GM21515 (cell line): ENCODE measurements around the gene DOCK1.
"Not testable (repeated sequence)": the region's sequence is repeated elsewhere in the genome, so short reads cannot be mapped to it uniquely, and the experiment has no call there.

ENCODE experiments used
- ATAC-seq: cut with Tn5 transposase; IDR thresholded peaks from one replicate; pipeline ENCODE4 v1.9.1; 2021; ENCODE audit not compliant: unreplicated experiment

DOCK1 gene

DNA sequence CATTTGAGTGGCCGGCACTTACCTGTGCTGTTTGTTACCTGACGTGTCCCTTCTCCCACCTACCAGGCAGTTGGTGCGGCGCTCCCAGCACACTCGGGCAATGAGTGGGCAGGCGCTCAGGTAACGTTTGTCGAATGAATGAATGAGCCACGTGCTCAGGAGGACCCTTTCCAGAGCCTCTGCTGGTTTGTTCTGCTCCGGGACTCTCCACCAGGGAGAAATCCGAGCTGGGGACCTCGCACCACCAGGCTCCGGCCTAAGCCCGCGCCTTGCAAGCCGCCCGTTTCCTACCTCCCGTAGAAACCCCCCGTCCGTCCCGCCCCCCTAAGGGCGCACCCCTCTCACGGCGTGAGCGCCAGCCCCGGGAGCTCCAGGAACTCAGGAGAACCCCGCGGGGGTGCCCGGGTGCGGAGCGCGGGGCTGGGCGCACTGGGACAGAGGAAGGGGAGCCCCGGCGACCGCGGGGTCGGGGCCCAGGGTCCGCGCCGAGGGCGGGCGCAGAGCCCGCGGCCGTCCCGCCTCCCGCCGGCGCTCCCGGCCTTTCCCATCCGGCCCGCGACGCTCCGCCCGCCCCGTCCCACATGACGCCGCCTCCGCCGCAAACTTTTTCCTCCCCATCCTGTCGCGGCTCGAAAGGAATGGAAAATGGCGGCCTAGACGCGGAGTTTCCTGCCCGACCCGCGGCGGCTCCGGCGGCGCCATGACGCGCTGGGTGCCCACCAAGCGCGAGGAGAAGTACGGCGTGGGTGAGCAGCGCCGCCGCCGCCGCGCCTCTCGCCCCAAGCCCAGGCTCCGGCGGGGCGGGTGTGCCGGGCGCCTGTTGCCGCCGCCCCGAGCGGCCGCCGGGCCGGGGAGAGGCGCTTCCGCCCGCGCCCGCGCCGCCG lies at the start of gene DOCK1:
Gene DOCK1 (plus strand): TSS at position 611 of the 884 bp plus-strand sequence. CDS start 90 bp downstream, at position 701.
- no peak for ATAC-seq

DNA sequence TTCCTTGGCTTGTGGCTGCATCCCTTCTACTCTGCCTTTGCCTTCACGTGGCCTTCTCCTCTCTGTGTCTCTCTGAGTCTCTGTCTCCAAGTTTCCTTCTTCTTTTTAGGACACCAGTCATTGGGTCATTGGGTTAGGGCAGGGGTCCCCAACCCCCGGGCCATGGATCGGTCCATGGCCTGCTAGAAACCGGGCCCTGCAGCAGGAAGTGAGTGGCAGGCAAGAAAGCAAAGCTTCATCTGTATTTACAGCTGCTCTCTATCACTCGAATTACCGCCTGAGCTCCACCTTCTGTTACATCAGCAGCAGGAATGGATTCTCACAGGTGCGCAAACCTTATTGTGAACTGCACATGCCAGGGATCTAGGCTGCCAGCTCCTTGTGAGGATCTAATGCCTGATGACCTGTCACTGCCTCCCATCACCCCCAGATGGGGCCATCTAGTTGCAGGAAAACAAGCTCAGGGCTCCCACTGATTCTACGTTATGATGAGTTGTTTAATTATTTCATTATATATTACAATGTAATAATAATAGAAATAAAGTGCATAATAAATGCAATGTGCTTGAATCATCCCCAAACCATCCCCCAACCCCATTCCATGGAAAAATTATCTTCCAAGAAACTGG lies 47.9 kb upstream of the DOCK1 start:
- no peak for ATAC-seq

DNA sequence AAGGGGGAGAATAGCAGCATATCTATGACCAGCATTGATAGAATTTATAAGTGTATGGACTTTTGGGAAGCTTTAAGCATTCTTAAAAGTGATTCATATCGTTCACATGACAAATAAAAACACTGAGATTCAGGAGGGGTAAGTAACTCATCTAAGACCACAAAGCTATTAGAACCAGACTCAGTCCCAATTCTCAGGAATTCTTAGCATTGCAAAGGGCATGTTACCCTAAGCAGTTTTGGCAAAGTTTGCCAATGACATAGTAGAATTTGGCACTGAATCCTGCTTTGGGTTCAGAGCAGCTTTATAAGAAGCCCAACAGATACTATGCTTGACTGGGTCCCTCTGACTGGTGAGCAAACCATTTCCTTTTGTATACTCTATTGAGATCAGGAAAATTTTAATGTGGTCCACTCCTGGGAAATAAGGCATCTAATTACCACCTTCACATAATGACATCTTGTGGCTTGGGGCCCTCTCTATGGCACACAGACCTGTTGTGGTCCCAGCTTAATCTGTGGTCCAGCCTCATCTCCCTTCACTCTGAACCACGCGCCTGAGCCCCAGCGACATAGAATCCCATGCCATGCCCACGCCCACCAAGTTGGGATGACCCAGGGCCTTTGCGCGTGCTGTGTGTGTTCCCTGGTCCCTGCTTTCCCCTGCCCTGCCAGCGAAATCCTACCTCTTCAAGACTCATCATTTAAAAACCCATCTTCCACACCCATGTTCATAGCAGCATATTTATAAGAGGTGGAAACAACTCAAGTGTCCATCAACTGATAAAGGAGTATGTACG lies 37.5 kb upstream of the DOCK1 start:
- ATAC-seq: no peak

DNA sequence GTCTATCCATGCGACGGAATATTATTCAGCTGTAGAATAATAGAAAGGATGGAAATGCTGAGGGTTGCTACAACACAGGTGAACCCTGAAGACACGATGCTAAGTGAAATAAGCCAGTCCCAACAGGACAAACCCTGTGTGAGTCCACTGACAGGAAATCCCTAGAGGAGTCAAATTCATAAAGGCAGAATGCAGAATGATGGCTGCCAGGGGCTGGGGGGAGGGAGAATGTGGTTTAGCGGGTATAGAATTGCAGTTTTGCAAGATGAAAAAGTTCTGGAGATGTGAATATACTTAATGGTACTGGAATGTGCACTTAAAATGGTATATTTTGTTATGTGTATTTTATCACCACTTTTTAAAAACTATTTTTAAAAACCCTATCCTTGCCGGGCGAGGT lies 36.9 kb upstream of the DOCK1 start:
- no peak for ATAC-seq

DNA sequence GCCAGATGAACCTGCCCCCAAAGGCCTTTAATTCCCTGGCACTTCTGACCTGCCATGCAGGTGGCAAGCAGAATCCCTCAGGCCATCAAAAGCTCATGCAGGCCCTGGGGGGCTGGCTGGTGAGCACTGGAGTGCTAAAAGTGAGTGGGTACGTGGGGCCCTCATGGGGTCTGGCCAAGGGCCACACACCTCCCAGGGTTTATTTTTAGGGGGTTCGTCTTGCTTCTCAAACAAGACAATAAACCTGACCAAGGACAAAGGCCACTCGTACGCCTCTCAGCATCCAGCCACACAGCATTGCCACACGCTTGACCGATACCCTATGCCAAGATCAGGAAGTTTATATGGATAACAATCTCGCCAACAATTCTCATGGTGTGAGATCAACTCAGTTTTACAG lies 33.1 kb upstream of the DOCK1 start:
- no peak for ATAC-seq

DNA sequence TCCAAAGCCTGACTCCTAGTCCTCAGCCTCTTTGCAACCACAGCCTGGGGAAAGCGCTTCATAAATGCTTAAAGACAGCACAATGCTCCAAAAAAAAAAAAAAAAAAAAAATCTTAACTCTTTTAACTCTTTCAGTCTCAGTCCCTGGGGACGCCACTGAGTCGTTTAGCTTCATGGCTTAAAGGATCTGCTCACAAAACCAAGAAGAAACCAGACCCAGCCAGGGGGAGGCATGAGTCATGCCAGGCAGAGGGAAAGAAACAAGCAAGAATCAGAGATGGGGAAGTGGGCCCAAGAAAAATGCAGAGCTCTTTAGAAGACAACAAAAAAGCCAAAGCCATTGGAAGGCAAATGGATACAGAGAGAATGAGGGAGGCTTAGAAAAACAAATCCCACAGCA lies 32.5 kb upstream of the DOCK1 start:
- no peak for ATAC-seq

DNA sequence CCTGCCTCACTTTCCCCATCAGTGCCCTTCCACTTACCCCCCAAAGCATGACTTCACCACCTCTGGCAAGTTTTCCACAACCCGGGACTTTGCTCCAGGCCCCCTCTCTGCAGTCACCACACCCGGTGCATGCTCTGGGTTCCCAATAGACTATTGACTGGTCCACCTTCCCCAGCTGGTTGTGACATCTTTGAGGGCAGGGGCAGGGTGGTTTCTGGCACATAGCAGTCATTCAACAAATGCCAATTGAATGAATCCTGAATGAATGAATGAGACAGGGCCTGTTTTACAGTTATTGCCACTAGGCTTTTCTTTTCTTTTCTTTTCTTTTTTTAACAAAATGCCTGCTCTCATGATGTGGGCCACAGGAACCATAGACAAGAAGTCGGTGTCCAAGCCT lies 28.8 kb upstream of the DOCK1 start:
- no peak for ATAC-seq

DNA sequence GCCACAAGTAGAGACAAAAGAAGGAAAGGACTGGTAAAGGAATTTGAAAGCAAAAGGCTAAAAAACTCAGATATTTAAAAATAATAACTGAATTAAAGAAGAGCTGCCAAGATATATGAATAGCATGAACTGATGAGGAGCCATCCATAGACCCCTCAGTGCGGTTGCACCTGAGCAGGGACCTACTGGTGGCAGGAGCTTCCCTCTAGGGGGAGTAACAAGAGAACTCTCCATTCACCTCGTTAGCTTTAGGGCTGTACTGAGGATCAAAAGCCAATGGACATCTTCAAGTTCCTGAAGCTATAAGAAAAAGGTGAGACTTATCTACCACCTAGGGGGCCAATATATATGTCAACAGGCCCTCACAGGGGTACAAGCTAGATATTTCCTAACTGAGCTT lies 27.8 kb upstream of the DOCK1 start:
- ATAC-seq: no peak

DNA sequence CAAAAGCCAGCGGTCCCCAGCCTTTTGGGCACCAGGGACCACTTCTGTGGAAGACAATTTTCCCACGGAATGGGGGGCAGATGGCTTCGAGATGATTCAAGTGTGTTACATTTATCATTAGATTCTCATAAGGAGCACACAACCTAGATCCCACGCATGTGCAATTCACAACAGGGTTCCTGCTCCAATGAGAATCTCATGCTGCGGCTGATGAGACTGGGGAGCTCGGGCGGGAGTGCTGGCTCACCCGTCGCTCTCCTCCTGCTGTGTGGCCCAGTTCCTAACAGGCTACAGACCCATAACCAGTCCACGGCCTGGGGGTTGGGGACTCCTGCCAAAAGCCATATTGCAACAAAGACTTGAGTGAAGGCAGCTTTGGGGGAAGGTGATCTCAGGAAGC lies 26.6 kb upstream of the DOCK1 start:
- no peak for ATAC-seq

DNA sequence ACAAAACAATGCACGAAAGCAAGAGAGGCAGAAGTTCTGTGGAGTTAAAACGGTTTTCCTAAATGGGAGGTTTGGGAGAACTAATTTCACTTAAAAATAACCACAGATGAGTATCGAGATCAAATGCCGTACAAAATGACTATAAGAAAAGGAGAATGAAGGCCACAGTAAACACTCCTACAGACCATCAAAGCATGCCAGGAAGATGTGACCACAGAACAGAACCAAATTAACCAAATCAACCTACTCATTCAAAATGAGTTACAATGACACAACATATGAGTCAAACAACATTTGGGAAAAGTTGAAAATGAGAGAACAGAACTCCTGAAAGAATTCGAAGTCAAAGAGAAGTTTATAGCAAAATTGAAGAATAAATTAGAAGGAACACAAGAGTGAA lies 24.3 kb upstream of the DOCK1 start:
- ATAC-seq: no peak

DNA sequence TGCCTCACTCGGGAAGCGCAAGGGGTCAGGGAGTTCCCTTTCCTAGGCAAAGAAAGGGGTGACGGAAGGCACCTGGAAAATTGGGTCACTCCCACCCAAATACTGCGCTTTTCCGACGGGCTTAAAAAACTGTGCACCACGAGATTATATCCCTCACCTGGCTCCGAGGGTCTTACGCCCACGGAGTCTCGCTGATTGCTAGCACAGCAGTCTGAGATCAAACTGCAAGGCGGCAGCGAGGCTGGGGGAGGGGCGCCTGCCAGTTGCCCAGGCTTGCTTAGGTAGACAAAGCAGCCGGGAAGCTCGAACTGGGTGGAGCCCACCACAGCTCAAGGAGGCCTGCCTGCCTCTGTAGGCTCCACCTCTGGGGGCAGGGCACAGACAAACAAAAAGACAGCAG lies 23.2 kb upstream of the DOCK1 start:
- not testable (repeated sequence) for ATAC-seq

DNA sequence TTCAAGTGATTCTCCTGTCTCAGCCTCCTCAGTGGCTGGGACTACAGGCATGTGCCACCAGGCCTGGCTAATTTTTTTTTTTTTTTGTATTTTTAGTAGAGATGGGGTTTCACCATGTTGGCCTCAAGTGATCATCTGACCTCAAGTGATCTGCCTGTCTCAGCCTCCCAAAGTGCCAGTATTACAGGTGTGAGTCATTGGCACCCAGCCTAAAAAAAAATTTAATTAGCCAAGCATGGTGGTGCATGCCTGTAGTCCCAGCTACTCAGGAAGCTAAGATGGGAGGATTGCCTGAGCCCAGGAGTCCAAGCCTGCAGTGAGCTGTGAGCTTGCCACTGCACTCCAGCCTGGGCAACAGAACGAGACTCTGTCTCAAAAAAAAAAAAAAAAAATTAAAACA lies 16.8 kb upstream of the DOCK1 start:
- ATAC-seq: not testable (repeated sequence)

DNA sequence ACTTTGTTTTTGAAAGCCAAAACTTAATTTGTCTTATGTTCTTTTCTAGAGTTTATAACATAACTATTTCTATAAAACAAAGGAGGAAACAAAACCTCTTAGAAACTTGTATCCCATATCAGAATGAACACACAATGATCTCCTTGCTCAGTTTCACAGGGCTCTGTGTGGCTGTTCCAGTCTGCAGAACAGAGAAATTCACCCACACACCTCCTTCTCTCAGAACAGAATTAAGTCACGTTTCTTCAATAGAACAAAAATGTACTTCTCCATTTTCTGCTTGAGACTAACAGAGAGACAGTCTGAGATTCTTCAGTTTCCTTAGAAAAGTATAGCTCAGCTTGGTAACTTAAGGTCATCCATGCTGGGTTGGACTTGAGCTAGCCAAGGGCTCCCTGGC lies 15.8 kb upstream of the DOCK1 start:
- no peak for ATAC-seq

DNA sequence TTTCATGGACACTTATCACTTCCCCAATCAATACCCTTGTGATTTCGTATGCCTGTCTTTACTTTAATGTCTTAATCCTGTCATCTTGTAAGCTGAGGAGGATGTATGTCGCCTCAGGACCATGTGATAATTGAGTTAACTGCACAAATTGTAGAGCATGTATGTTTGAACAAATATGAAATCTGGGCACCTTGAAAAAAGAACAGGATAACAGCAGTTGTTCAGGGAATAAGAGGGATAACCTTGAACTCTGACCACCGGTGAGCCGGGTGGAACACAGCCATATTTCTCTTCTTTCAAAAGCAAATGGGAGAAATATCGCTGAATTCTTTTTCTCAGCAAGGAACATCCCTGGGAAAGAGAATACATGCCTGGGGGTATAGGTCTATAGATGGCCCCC lies 14.4 kb upstream of the DOCK1 start:
- not testable (repeated sequence) for ATAC-seq

DNA sequence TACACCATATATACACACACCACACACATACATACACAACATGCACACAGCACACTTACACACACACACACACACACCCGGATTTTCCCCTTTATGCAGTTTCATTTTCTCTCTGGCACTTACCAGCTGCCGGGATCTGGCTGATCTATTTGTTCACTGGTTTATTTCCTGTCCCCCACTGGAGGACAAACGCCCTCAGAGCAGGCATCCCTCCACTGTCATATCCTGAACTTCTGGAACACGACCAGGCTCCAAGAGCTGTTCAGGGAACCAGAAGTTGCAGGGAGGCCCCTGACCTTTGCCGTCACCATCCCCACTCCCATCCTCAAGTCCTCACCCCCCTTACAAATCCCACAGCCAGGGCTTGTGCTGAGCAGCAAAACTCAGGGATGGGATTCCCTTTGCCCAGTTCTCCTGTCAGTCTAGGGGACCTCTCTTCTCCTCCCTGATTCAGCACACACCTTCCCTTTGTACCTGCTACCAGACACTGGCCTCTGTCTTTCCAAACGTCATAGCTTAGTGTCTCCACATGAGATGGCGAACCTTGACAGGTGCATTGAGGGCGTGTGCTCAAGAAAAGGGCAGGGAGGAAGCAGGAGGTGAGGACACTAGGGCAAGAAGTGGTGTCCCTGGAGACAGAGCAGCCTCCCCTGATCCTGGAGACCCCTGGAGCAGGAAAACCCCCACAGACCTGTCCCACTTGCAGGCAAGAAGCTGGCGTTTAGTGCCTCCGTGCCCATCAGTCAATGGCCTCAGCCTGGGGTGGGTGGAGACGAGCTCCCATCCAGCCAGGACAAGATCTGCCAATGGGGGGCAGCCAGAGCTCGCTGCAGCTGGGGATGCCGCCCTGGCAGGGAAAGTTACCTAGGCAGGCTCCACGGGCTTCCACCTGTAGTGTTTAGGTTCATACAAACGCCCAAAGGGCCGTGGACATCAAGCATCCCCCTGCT lies 12.7 kb upstream of the DOCK1 start:
- no peak for ATAC-seq

DNA sequence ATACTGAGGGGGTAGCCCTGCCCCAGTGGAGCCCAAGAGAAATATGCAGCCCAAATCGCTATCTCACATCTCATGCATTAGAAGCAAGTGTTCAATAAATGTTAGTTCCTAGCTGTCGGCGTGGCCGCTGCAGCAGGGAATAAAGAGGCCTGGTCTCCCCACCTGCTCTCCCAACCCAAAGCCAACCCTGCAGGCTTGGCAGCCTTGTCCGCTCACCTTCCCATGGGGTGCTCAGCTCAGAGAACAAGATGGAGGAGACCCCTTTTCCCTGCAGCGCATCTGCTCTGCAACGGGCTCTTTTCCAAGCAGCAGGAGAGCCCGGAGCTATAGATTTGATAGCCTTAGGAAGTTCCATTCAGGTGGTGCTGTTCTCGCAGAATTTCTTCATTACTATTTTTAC lies 12.0 kb upstream of the DOCK1 start:
- ATAC-seq: no peak

DNA sequence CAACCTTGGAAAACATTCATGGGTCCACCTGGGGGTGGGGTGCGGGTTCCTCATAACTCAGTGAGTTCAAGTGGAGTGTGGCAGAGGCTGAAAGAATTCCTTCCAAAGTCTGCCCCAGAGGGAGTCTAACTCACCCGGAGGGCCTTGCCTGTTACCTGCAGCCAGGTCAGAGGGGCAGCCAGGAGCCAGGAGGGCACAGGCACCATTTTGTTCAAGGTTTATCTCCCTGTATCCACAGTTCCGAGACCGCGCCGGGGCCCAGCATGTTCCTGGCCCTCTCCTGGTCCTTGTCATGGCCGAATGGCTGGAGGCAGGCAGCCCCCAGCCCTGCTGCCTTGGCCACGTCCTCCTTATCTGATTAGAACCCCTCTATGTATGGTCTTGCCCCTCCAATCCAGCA lies 11.4 kb upstream of the DOCK1 start:
- ATAC-seq: no peak

DNA sequence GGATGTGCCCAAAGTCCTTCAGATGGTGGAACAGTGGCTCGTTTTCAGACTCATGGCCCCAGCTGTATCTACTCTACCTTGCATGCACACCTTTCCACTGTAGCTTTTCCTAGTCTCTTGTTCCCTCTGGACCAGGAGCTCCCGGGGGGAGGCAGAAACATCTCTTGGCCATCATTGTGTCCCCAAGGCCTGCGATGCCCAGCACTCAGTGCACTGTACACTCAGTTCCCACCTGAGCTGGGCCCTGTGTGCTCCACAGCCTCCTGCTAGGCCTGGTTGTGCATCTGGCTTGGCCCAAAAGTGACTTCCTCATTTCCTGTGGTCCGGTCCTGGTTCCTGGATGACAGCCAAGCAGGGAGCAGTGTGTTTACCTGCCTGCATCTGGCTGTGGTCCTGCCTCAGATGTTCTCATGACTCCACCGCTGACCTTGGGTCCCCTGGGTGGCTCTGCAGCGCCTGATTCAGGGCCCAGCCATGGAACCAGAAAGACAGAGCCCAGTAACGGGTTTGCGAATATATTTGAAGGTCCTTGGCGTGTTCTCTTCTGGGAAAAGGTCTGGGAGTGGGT lies 9.9 kb upstream of the DOCK1 start:
- ATAC-seq: no peak

DNA sequence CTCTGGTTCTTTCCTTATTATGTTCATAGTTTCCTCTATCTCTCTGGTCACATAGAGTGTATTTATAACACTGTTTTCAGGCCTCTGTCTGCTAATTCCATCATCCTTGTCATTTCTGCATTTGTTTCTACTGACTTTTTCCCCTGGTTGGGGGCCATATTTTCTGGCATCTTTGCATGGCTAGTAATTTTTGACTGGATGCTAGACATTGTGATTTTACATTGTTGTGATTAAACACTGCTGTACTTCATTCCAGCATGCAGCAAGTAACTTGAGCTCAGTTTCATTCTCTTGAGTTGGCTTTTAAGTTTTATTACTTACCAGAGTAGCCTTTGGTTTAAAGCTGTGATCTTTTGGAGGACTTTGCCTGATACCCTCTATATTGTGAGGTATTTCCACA lies 6.8 kb upstream of the DOCK1 start:
- no peak for ATAC-seq

DNA sequence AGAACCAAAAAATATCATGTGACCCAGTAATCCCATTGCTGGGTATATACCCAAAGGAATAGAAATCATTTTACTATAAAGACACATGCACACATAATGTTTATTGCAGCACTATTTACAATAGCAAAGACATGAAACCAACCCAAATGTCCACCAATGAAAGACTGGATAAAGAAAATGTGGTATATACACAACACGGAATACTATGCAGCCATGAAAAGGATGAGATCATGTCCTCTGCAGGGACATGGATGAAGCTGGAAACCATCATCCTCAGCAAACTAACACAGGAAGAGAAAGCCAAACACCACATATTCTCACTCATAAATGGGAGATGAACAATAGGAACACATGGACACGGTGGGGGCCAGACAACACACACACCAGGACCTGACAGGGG lies 5.7 kb upstream of the DOCK1 start:
- not testable (repeated sequence) for ATAC-seq
